PC-3 (cell line): ENCODE data around the gene RABIF. TPM values are rescaled to one million over a fixed set of nuclear protein-coding genes. Genes with fewer than 3 reads are reported as not detected.

Source experiments
- ATAC-seq: fragments of 200-7000 bp; cut with Tn5 transposase; 2 replicates; pipeline ENCODE4 v1.9.1; 2020; ENCODE audit warnings: mild to moderate bottlenecking, moderate library complexity
- BruUV-seq: library from RNA; stranded (reverse); fragments of 400-500 nt; replicated peaks from 2 replicates; lab custom pipeline; 2021; lab: Mats Ljungman, UMichigan
- CTCF ChIA-PET: fragments of 300-600 bp; sonication (Branson Sonifier 250); formaldehyde crosslinking; loops from one replicate; lab custom pipeline; 2022; ENCODE audit warnings: antibody characterized with exemption; lab: Charles Lee
- POLR2A ChIA-PET: fragments of 300-600 bp; sonication (Branson Sonifier 250); formaldehyde crosslinking; loops from one replicate; lab custom pipeline; 2022; ENCODE audit warnings: antibody characterized with exemption; ENCODE audit not compliant: unreplicated experiment; lab: Charles Lee
- DNase-seq: peaks from one replicate; pipeline ENCODE4 v3.0.0-alpha.2; 2015
- H2AFZ ChIP-seq: fragments of 300-600 bp; sonication (generic); 2 replicates; pipeline ENCODE4 v1.6.0; 2016; ENCODE audit warnings: antibody characterized with exemption, low read length
- H3F3A ChIP-seq: fragments of 300-600 bp; sonication (generic); one replicate; pipeline ENCODE4 v1.6.0; 2017; ENCODE audit warnings: antibody characterized with exemption, low read length, control low read depth, mild to moderate bottlenecking; ENCODE audit not compliant: unreplicated experiment
- H3K27ac ChIP-seq: fragments of 300-600 bp; sonication (generic); 2 replicates; pipeline ENCODE4 v1.5.1; 2016; ENCODE audit warnings: mild to moderate bottlenecking, low read length
- H3K27me3 ChIP-seq: fragments of 300-600 bp; sonication (generic); 2 replicates; pipeline ENCODE4 v1.6.1; 2016; ENCODE audit warnings: low read length, mixed read lengths
- H3K36me3 ChIP-seq: fragments of 300-600 bp; sonication (generic); 2 replicates; pipeline ENCODE4 v1.6.1; 2016; ENCODE audit warnings: low read depth, mixed run types, low read length, mixed read lengths
- H3K4me1 ChIP-seq: fragments of 300-600 bp; sonication (generic); 2 replicates; pipeline ENCODE4 v1.5.1; 2016; ENCODE audit warnings: low read length; ENCODE audit not compliant: insufficient read depth
- H3K4me2 ChIP-seq: fragments of 300-600 bp; sonication (generic); 2 replicates; pipeline ENCODE4 v1.6.0; 2016; ENCODE audit warnings: low read length
- H3K4me3 ChIP-seq: fragments of 300-600 bp; sonication (generic); 2 replicates; pipeline ENCODE4 v1.5.1; 2016; ENCODE audit warnings: mild to moderate bottlenecking, low read length, mixed read lengths
- H3K79me2 ChIP-seq: fragments of 300-600 bp; sonication (generic); 2 replicates; pipeline ENCODE4 v1.6.1; 2017; ENCODE audit warnings: low read length, mixed read lengths
- H3K9ac ChIP-seq: fragments of 300-600 bp; sonication (generic); 2 replicates; pipeline ENCODE4 v1.6.0; 2016; ENCODE audit warnings: mild to moderate bottlenecking, low read length
- H3K9me2 ChIP-seq: fragments of 300-600 bp; sonication (generic); replicated peaks from 2 replicates; pipeline ENCODE4 v1.6.1; 2016; ENCODE audit warnings: mixed run types, low read length, mixed read lengths
- H3K9me3 ChIP-seq: fragments of 300-600 bp; sonication (generic); 2 replicates; pipeline ENCODE4 v1.6.1; 2016; ENCODE audit warnings: low read length, mixed read lengths
- H4K20me1 ChIP-seq: fragments of 300-600 bp; sonication (generic); 2 replicates; pipeline ENCODE4 v1.6.1; 2016; ENCODE audit warnings: low read length, mixed read lengths
- EZH2 ChIP-seq: fragments of 300-600 bp; sonication (generic); IDR thresholded peaks from one replicate; pipeline ENCODE4 v1.6.1; 2017; ENCODE audit warnings: antibody characterized with exemption, mild to moderate bottlenecking, low read length; ENCODE audit not compliant: unreplicated experiment
- EZH2phosphoT487 ChIP-seq: fragments of 300-600 bp; sonication (generic); IDR thresholded peaks from 2 replicates; pipeline ENCODE4 v1.6.1; 2018; ENCODE audit warnings: mild to moderate bottlenecking, antibody characterized with exemption, low read length, borderline replicate concordance
- intact Hi-C: fragments of 100-400 bp; cut with micrococcal nuclease; formaldehyde crosslinking; loops from 2 replicates; pipeline ENCODE4 v1.9.0; 2023
- total RNA-seq: library from RNA; depleted of rRNA; stranded (reverse); fragments of >200 nt; gene quantifications from 2 replicates; pipeline ENCODE4 v1.2.3, GENCODE V29; 2014
- TF ChIP-seq, protein P1 (sequence below): fragments of 300-600 bp; sonication (generic); conservative IDR thresholded peaks from 2 replicates; pipeline ENCODE4 v1.5.1; 2017; ENCODE audit warnings: antibody characterized with exemption, low read depth, mild to moderate bottlenecking, low read length

Gene RABIF
- total RNA-seq, 1 experiment from 2014 or later, result 15.5 TPM

- no peaks in the 10 kb centered on the region for H4K20me1 ChIP-seq
- BruUV-seq, result no TSS peak
- H3K9me2 ChIP-seq, result no peaks in the 10 kb centered on the region
- ChIA-PET POLR2A (no interaction called here), CTCF (no interaction called here)
- TF ChIP-seq, protein P1, sequence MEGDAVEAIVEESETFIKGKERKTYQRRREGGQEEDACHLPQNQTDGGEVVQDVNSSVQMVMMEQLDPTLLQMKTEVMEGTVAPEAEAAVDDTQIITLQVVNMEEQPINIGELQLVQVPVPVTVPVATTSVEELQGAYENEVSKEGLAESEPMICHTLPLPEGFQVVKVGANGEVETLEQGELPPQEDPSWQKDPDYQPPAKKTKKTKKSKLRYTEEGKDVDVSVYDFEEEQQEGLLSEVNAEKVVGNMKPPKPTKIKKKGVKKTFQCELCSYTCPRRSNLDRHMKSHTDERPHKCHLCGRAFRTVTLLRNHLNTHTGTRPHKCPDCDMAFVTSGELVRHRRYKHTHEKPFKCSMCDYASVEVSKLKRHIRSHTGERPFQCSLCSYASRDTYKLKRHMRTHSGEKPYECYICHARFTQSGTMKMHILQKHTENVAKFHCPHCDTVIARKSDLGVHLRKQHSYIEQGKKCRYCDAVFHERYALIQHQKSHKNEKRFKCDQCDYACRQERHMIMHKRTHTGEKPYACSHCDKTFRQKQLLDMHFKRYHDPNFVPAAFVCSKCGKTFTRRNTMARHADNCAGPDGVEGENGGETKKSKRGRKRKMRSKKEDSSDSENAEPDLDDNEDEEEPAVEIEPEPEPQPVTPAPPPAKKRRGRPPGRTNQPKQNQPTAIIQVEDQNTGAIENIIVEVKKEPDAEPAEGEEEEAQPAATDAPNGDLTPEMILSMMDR, result no peak
- TF ChIP-seq EZH2phosphoT487 (no peak), EZH2 (no peak)
- intact Hi-C loops, result no loop called here
- ATAC-seq, result no peak
- no peak overlapping the region for H3K4me2 ChIP-seq
- no peaks in the 10 kb centered on the region for H3K36me3 ChIP-seq
- H2AFZ ChIP-seq, result no peak overlapping the region
- H3K4me3 ChIP-seq, result no peak overlapping the region
- no peaks in the 10 kb centered on the region for H3K79me2 ChIP-seq
- H3K27ac ChIP-seq, result no peak overlapping the region
- H3K27me3 ChIP-seq, result no peaks in the 10 kb centered on the region
- H3K9me3 ChIP-seq, result no peaks in the 10 kb centered on the region
- no peaks in the 10 kb centered on the region for H3K4me1 ChIP-seq
- H3K9ac ChIP-seq, result no peak overlapping the region
- no peak for DNase-seq
- no peaks in the 10 kb centered on the region for H3F3A ChIP-seq
Observed at GRCh38 chr1:202844259-202844658, 44.7 kb downstream of the RABIF start.

DNA sequence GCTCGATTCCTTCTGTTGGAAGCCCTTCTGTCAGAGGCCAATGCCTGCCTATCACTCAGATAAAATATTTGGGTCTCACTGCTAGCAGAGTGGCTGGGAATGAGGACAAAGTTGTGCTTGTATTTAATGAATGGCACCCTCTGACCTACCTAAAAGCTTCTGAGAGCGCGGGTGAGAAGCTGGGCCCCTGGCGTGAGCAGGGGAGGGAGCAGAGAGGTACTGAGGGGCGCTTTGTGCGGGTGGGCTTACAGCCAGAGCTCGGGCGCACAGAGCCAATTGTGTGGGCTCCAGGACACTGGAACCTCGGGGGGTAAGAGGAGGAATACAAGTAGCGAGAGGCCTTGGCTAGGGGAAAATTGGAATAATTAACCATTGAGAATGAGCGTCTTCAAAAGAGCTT is 45.9 kb downstream of the RABIF start:
- H3K4me1 ChIP-seq, result no peaks in the 10 kb centered on the region
- ATAC-seq, result no peak
- no peak overlapping the region for H3K9ac ChIP-seq
- no peaks in the 10 kb centered on the region for H3K27me3 ChIP-seq
- DNase-seq, result no peak
- H2AFZ ChIP-seq, result no peak overlapping the region
- H3K36me3 ChIP-seq, result no peaks in the 10 kb centered on the region
- H3K9me3 ChIP-seq, result no peaks in the 10 kb centered on the region
- H4K20me1 ChIP-seq, result no peaks in the 10 kb centered on the region
- no peaks in the 10 kb centered on the region for H3K79me2 ChIP-seq
- H3F3A ChIP-seq, result no peaks in the 10 kb centered on the region
- H3K9me2 ChIP-seq, result no peaks in the 10 kb centered on the region
- H3K4me3 ChIP-seq, result no peak overlapping the region
- intact Hi-C loops, result no loop called here
- TF ChIP-seq, protein P1, result no peak
- TF ChIP-seq EZH2phosphoT487 (no peak), EZH2 (no peak)
- no peak overlapping the region for H3K4me2 ChIP-seq
- ChIA-PET CTCF (no interaction called here), POLR2A (no interaction called here)
- no TSS peak for BruUV-seq
- H3K27ac ChIP-seq, result no peak overlapping the region

DNA sequence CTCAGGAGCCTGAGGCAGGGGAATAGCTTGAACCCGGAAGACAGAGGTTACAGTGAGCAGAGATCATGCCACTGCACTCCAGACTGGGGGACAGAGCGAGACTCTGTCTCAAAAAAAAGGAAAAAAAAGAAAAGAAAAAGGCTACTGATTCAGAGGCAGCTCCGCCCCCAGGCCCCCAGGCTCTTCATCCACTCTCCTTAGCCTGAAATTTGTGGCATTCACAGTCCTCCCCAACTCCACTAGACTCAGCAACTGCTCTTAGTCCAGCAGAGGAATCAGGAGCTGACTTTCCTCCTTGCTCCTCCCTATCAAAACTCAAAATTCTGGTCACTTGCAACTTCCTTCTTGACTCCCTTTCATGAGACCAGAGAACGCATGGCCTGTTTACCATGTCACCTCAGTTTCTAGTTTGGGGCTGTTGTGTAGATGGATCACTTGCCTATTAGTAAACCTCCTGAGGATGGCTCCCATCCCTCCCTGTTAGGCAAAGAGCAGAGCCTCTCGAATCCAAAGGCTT is 51.1 kb downstream of the RABIF start:
- ATAC-seq (no peak), DNase-seq (no peak)
- H3K9me2 ChIP-seq, result no peaks in the 10 kb centered on the region
- peaks cover 16% of the 10 kb centered on the region; the same call in 1 of the 2 replicates for H3K4me1 ChIP-seq
- intact Hi-C loops, result no loop called here
- no peak overlapping the region for H3K4me2 ChIP-seq
- H3K9me3 ChIP-seq, result no peaks in the 10 kb centered on the region
- no peaks in the 10 kb centered on the region for H3K79me2 ChIP-seq
- no TSS peak for BruUV-seq
- CTCF ChIA-PET, result no interaction called here
- no peak overlapping the region for H3K4me3 ChIP-seq
- no peak overlapping the region for H3K27ac ChIP-seq
- TF ChIP-seq EZH2phosphoT487 (no peak), EZH2 (no peak)
- TF ChIP-seq, protein P1, result no peak
- H2AFZ ChIP-seq, result no peak overlapping the region
- no peaks in the 10 kb centered on the region for H3F3A ChIP-seq
- H3K27me3 ChIP-seq, result no peaks in the 10 kb centered on the region
- POLR2A ChIA-PET, result no interaction called here
- no peaks in the 10 kb centered on the region for H3K36me3 ChIP-seq
- no peak overlapping the region for H3K9ac ChIP-seq
- no peaks in the 10 kb centered on the region for H4K20me1 ChIP-seq
